IPS-20b (cell line): ENCODE measurements around the gene ZFAND6.

Experiments used
- H3K27ac ChIP-seq: one replicate; pipeline ENCODE4 v1.5.1; 2013; ENCODE audit warnings: low read length
- H3K27me3 ChIP-seq: 2 replicates; pipeline ENCODE4 v1.6.1; 2013; ENCODE audit warnings: mild to moderate bottlenecking, low read length, inconsistent platforms; ENCODE audit not compliant: insufficient read depth
- H3K36me3 ChIP-seq: 2 replicates; pipeline ENCODE4 v1.6.1; 2013; ENCODE audit warnings: low read depth, mild to moderate bottlenecking, inconsistent platforms, low read length, moderate library complexity; ENCODE audit not compliant: insufficient read depth
- H3K4me1 ChIP-seq: 2 replicates; pipeline ENCODE4 v1.6.1; 2013; ENCODE audit warnings: mild to moderate bottlenecking, control low read depth, inconsistent platforms, low read length, moderate library complexity; ENCODE audit not compliant: insufficient read depth
- H3K4me3 ChIP-seq: 2 replicates; pipeline ENCODE4 v1.5.1; 2013; ENCODE audit warnings: mild to moderate bottlenecking, low read length, inconsistent platforms
- H3K9ac ChIP-seq: 2 replicates; pipeline ENCODE4 v1.6.1; 2013; ENCODE audit warnings: low read depth, mild to moderate bottlenecking, inconsistent platforms, low read length, moderate library complexity
- H3K9me3 ChIP-seq: 2 replicates; pipeline ENCODE4 v1.6.1; 2013; ENCODE audit warnings: mild to moderate bottlenecking, low read depth, low read length, inconsistent platforms; ENCODE audit not compliant: insufficient read depth

Gene ZFAND6

GRCh38 chr15:80174017-80174746 is 114.7 kb downstream of the ZFAND6 start:
- peaks cover 3% of the 10 kb centered on the region; the same call in 1 of the 2 replicates for H3K36me3 ChIP-seq
- no peaks in the 10 kb centered on the region for H3K4me1 ChIP-seq
- no peaks in the 10 kb centered on the region for H3K9me3 ChIP-seq
- H3K9ac ChIP-seq: no peak overlapping the region
- H3K4me3 ChIP-seq: no peak overlapping the region
- no peaks in the 10 kb centered on the region for H3K27me3 ChIP-seq
- no peak overlapping the region for H3K27ac ChIP-seq

DNA sequence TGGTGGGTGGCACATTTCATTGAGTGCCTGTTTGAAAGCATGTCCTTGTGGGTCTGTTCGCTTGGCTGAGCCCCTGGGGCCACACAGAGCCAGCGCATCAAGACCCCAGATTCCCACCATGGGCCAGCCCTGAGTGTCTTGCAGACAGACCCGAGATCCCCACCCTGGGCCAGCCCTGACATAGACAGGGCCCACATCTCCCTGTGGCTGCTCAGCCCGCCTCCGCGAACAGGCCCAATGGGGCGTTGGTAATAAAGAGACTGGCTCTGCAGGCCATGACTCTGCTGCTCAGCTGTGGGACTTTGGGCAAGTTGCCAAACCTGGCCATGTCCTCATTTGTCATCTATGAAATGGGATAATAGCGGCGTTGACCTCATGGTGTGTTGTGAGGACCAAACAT is 116.0 kb downstream of the ZFAND6 start:
- H3K27me3 ChIP-seq: no peaks in the 10 kb centered on the region
- H3K4me1 ChIP-seq: no peaks in the 10 kb centered on the region
- H3K4me3 ChIP-seq: no peak overlapping the region
- H3K9me3 ChIP-seq: no peaks in the 10 kb centered on the region
- no peak overlapping the region for H3K27ac ChIP-seq
- peaks cover 3% of the 10 kb centered on the region; the same call in 1 of the 2 replicates for H3K36me3 ChIP-seq
- no peak overlapping the region for H3K9ac ChIP-seq

DNA sequence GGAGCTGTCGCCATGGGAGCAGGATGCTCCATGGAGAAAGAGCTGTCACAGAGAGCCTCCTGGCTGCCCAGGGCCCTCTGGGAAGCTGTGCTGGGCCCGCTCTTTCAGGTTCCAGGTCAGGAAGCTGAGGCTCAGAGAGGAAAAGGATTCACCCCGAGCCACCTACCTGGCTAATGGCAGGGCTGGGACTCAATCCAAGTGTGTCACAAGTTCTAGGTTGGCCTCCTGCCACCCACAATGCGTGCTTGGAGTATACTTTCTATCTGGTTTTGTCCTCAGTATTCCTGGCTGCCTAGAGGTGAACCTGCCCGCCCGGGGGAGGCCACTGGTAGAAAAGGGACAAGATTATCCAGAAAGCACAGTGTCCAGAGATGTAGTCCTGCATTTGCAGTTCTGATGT is 117.0 kb downstream of the ZFAND6 start:
- peaks cover 3% of the 10 kb centered on the region; the same call in 1 of the 2 replicates for H3K36me3 ChIP-seq
- no peak overlapping the region for H3K4me3 ChIP-seq
- H3K4me1 ChIP-seq: no peaks in the 10 kb centered on the region
- H3K9me3 ChIP-seq: no peaks in the 10 kb centered on the region
- H3K27me3 ChIP-seq: no peaks in the 10 kb centered on the region
- no peak overlapping the region for H3K9ac ChIP-seq
- no peak overlapping the region for H3K27ac ChIP-seq

- H3K4me3 ChIP-seq: no peak overlapping the region
- H3K27ac ChIP-seq: no peak overlapping the region
- H3K9ac ChIP-seq: no peak overlapping the region
- H3K36me3 ChIP-seq: peaks cover 4% of the 10 kb centered on the region; the same call in 1 of the 2 replicates
- H3K27me3 ChIP-seq: no peaks in the 10 kb centered on the region
- no peaks in the 10 kb centered on the region for H3K9me3 ChIP-seq
- no peaks in the 10 kb centered on the region for H3K4me1 ChIP-seq
Measured at GRCh38 chr15:80177156-80177555, 117.7 kb downstream of the ZFAND6 start.

- Histone ChIP-seq H3K27me3 (no peaks in the 10 kb centered on the region), H3K27ac (no peak overlapping the region), H3K36me3 (peaks cover 10% of the 10 kb centered on the region; the same call in 1 of the 2 replicates), H3K4me1 (no peaks in the 10 kb centered on the region), H3K4me3 (no peak overlapping the region), H3K9ac (no peak overlapping the region), H3K9me3 (no peaks in the 10 kb centered on the region)
Measured at GRCh38 chr15:80179025-80179759, 119.7 kb downstream of the ZFAND6 start.

DNA sequence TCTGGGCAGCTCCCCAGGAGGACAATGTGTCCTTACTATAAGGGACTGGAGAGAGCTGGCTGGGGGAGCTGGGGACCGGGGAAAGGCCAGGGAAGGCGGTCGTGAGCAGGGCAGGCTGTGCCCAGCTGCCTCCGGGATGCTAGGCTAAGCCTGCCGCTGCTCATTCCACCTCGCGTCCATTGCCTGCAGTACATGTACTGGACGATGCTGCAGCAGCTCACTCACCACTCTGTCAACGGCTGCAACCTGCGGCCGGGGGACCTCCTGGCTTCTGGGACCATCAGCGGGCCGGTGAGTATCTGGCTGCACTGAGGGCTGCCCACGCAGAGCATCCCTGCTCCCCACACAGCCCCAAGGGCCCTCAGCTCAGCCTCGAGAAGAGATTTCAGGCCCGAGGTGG is 120.5 kb downstream of the ZFAND6 start:
- Histone ChIP-seq H3K27me3 (no peaks in the 10 kb centered on the region), H3K4me1 (no peaks in the 10 kb centered on the region), H3K27ac (no peak overlapping the region), H3K9ac (no peak overlapping the region), H3K36me3 (peaks cover 10% of the 10 kb centered on the region; the same call in 1 of the 2 replicates), H3K9me3 (no peaks in the 10 kb centered on the region), H3K4me3 (no peak overlapping the region)

DNA sequence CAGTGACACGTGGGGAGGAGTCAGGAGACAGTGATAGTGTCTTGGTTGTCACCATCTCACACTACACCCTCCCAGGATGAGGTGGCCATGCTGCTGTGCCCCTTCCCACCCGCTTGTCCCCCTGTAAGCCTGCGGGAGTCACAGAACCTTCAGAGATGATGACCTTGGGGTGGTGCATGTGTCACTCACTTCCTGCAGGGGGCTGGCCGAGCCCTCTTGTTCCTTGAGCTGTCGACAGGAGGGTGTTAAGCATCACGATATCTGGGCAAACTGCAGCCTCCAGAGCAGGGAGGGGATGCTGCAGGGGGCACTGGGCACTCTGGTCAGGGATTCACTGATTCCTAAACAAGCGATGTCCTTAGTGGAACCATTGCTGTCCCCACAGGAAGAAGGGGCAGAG is 121.0 kb downstream of the ZFAND6 start:
- no peak overlapping the region for H3K4me3 ChIP-seq
- H3K36me3 ChIP-seq: peaks cover 10% of the 10 kb centered on the region; the same call in 1 of the 2 replicates
- no peak overlapping the region for H3K27ac ChIP-seq
- H3K9me3 ChIP-seq: no peaks in the 10 kb centered on the region
- H3K9ac ChIP-seq: no peak overlapping the region
- no peaks in the 10 kb centered on the region for H3K4me1 ChIP-seq
- no peaks in the 10 kb centered on the region for H3K27me3 ChIP-seq

DNA sequence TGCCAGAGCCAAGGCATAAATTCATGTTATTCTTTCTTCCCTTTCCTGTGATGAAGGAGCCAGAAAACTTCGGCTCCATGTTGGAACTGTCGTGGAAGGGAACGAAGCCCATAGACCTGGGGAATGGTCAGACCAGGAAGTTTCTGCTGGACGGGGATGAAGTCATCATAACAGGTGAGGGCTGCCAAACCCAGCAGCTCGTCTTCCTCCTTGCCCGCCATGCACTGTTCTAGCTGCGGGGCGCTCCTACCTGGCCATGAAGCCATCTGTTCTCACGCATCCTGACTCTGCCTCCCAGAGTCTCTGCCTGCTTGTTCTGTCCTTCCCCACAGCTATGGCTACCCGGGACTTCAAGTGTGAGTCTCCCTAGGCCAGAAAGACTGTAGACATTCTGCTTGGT is 121.5 kb downstream of the ZFAND6 start:
- Histone ChIP-seq H3K27me3 (no peaks in the 10 kb centered on the region), H3K4me1 (no peaks in the 10 kb centered on the region), H3K27ac (no peak overlapping the region), H3K4me3 (no peak overlapping the region), H3K9ac (no peak overlapping the region), H3K9me3 (no peaks in the 10 kb centered on the region), H3K36me3 (peaks cover 14% of the 10 kb centered on the region; the same call in 1 of the 2 replicates)

GRCh38 chr15:80182611-80183261 is 123.3 kb downstream of the ZFAND6 start:
- Histone ChIP-seq H3K9ac (no peak overlapping the region), H3K4me3 (no peak overlapping the region), H3K27ac (no peak overlapping the region), H3K27me3 (no peaks in the 10 kb centered on the region), H3K4me1 (peaks cover under 1% of the 10 kb centered on the region; the same call in 1 of the 2 replicates), H3K36me3 (peaks cover 27% of the 10 kb centered on the region; the same call in 1 of the 2 replicates), H3K9me3 (no peaks in the 10 kb centered on the region)

GRCh38 chr15:80183306-80183705 is 123.8 kb downstream of the ZFAND6 start:
- peaks cover 6% of the 10 kb centered on the region for H3K4me1 ChIP-seq
- H3K36me3 ChIP-seq: peaks cover 27% of the 10 kb centered on the region; the same call in 1 of the 2 replicates
- H3K27ac ChIP-seq: no peak overlapping the region
- H3K9me3 ChIP-seq: no peaks in the 10 kb centered on the region
- H3K9ac ChIP-seq: no peak overlapping the region
- H3K4me3 ChIP-seq: no peak overlapping the region
- no peaks in the 10 kb centered on the region for H3K27me3 ChIP-seq

GRCh38 chr15:80183886-80184285 is 124.4 kb downstream of the ZFAND6 start:
- H3K36me3 ChIP-seq: peaks cover 26% of the 10 kb centered on the region; the same call in 1 of the 2 replicates
- H3K27me3 ChIP-seq: no peaks in the 10 kb centered on the region
- H3K9me3 ChIP-seq: no peaks in the 10 kb centered on the region
- peaks cover 10% of the 10 kb centered on the region for H3K4me1 ChIP-seq
- H3K9ac ChIP-seq: no peak overlapping the region
- H3K27ac ChIP-seq: no peak overlapping the region
- no peak overlapping the region for H3K4me3 ChIP-seq
